Dermis microvascular lymphatic vessel endothelial cell (primary cell): ENCODE data around the gene GRXCR2. TPM values are rescaled to one million over a fixed set of nuclear protein-coding genes. Genes with fewer than 3 reads are reported as not detected.
A peak's percentile ranks its signal among the peaks of the same experiment; 100 is the strongest.
"Not testable (repeated sequence)": the region's sequence is repeated elsewhere in the genome, so short reads cannot be mapped to it uniquely, and the experiment has no call there.

Experiments used
- DNase-seq, 2 donors: peaks; one replicate each; pipeline versions ENCODE4 v3.0.0 to v3.0.0-alpha.2; 2010; ENCODE audit warnings: low read depth in 2 of 2
- total RNA-seq: library from RNA; depleted of rRNA; stranded (reverse); fragments of >200 nt; gene quantifications from 2 replicates; pipeline ENCODE4 v1.2.1, GENCODE V29; 2014

The GRXCR2 gene
- total RNA-seq = not detected in 2 replicates

- no peak for DNase-seq
These were observed at the start of gene GRXCR2 for GRCh38 chr5:145872914-145873313. Gene GRXCR2, minus strand, starts transcription at chr5:145873014. Its CDS starts 46 bp downstream, at chr5:145872968.

GRCh38 chr5:145922059-145922458, 49.2 kb upstream of the GRXCR2 start:
- DNase-seq = no peak

GRCh38 chr5:145921211-145921610, 48.4 kb upstream of the GRXCR2 start:
- DNase-seq = no peak

- no peak for DNase-seq
These were observed 47.9 kb upstream of the GRXCR2 start for GRCh38 chr5:145920542-145921210.

- DNase-seq = no peak
These were observed 46.6 kb upstream of the GRXCR2 start for GRCh38 chr5:145919413-145919812.

GRCh38 chr5:145918397-145918796, 45.6 kb upstream of the GRXCR2 start:
- no peak for DNase-seq

- no peak for DNase-seq
These were observed 44.5 kb upstream of the GRXCR2 start for GRCh38 chr5:145917288-145917687.

- no peak for DNase-seq
These were observed 43.3 kb upstream of the GRXCR2 start for GRCh38 chr5:145915970-145916638.

- no peak for DNase-seq
These were observed 40.9 kb upstream of the GRXCR2 start for GRCh38 chr5:145913701-145914100.

- no peak for DNase-seq
These were observed 39.8 kb upstream of the GRXCR2 start for GRCh38 chr5:145912594-145912993.

GRCh38 chr5:145912019-145912418, 39.2 kb upstream of the GRXCR2 start:
- no peak for DNase-seq

GRCh38 chr5:145911164-145911563, 38.4 kb upstream of the GRXCR2 start:
- no peak for DNase-seq

- no peak for DNase-seq
These were observed 35.6 kb upstream of the GRXCR2 start for GRCh38 chr5:145908206-145908960.

- peak in 1 of 2 donors; percentile 17 for DNase-seq
These were observed 33.6 kb upstream of the GRXCR2 start for GRCh38 chr5:145906401-145906800.

- no peak for DNase-seq
These were observed 31.9 kb upstream of the GRXCR2 start for GRCh38 chr5:145904743-145905142.

- DNase-seq = no peak
These were observed 31.1 kb upstream of the GRXCR2 start for GRCh38 chr5:145903867-145904266.

GRCh38 chr5:145903113-145903512, 30.3 kb upstream of the GRXCR2 start:
- no peak for DNase-seq

- no peak for DNase-seq
These were observed 29.6 kb upstream of the GRXCR2 start for GRCh38 chr5:145902421-145902820.

- no peak for DNase-seq
These were observed 25.4 kb upstream of the GRXCR2 start for GRCh38 chr5:145898171-145898570.

- DNase-seq = not testable (repeated sequence)
These were observed 18.6 kb upstream of the GRXCR2 start for GRCh38 chr5:145891378-145891777.

GRCh38 chr5:145889611-145890010, 16.8 kb upstream of the GRXCR2 start:
- no peak for DNase-seq

GRCh38 chr5:145887976-145888574, 15.3 kb upstream of the GRXCR2 start:
- peak; percentile 30 to 65 for DNase-seq
